ENCODE results near the gene ATP6V1E1.

ATP6V1E1 gene

GRCh38 chr22:17579535-17579981 is 49.0 kb downstream of the ATP6V1E1 start:
- Histone ChIP-seq H3K27me3 (replicated peaks; ENCODE audit: control insufficient read depth, insufficient read depth, low read length) (no peaks in the 10 kb centered on the region), H3K36me3 (ENCODE audit: control insufficient read depth, insufficient read depth, low read length) (no peaks in the 10 kb centered on the region), H3K4me3 (replicated peaks; ENCODE audit: low read depth, low read length) (no peak overlapping the region)
- no peak for DNase-seq (ENCODE audit: extremely low read depth, insufficient read length)
- no peak for TF ChIP-seq CTCF (IDR thresholded peaks at IDR 0.05; ENCODE audit: insufficient read depth, low read length, poor library complexity, severe bottlenecking)

GRCh38 chr22:17578136-17578754 is 50.3 kb downstream of the ATP6V1E1 start:
- H3K36me3 ChIP-seq (ENCODE audit: control insufficient read depth, insufficient read depth, low read length), result no peaks in the 10 kb centered on the region
- no peak overlapping the region for H3K4me3 ChIP-seq (replicated peaks; ENCODE audit: low read depth, low read length)
- TF ChIP-seq CTCF (IDR thresholded peaks at IDR 0.05; ENCODE audit: insufficient read depth, low read length, poor library complexity, severe bottlenecking), result no peak
- DNase-seq (ENCODE audit: extremely low read depth, insufficient read length), result no peak
- no peaks in the 10 kb centered on the region for H3K27me3 ChIP-seq (replicated peaks; ENCODE audit: control insufficient read depth, insufficient read depth, low read length)

- H3K27me3 ChIP-seq (replicated peaks; ENCODE audit: control insufficient read depth, insufficient read depth, low read length), result no peaks in the 10 kb centered on the region
- no peak for DNase-seq (ENCODE audit: extremely low read depth, insufficient read length)
- TF ChIP-seq CTCF (IDR thresholded peaks at IDR 0.05; ENCODE audit: insufficient read depth, low read length, poor library complexity, severe bottlenecking), result no peak
- no peaks in the 10 kb centered on the region for H3K36me3 ChIP-seq (ENCODE audit: control insufficient read depth, insufficient read depth, low read length)
- no peak overlapping the region for H3K4me3 ChIP-seq (replicated peaks; ENCODE audit: low read depth, low read length)
These were observed 52.1 kb downstream of the ATP6V1E1 start for GRCh38 chr22:17576470-17576869.

DNA sequence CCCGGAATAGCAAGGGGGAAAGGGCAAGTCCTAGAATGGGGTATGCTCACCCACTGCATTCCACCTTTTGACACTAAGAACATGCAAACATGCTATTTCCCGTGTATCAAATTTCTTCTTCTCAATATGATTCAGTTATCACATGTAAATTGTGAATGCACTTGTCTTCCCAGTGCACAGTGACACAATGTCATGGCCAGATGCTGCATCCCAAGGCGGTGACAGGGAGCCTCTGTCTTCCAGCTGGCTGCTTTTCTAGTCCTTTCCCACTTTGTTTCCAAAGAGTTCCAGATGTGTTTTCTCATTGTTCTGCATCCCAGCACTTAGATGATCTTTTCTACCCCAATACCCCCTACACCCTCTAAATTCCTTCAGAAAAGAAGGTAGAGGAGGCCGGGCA is 52.9 kb downstream of the ATP6V1E1 start:
- Histone ChIP-seq H3K27me3 (replicated peaks; ENCODE audit: control insufficient read depth, insufficient read depth, low read length) (no peaks in the 10 kb centered on the region; the same call in 1 of the 2 replicates), H3K36me3 (ENCODE audit: control insufficient read depth, insufficient read depth, low read length) (no peaks in the 10 kb centered on the region), H3K4me3 (replicated peaks; ENCODE audit: low read depth, low read length) (no peak overlapping the region)
- TF ChIP-seq CTCF (IDR thresholded peaks at IDR 0.05; ENCODE audit: insufficient read depth, low read length, poor library complexity, severe bottlenecking), result no peak
- no peak for DNase-seq (ENCODE audit: extremely low read depth, insufficient read length)

DNA sequence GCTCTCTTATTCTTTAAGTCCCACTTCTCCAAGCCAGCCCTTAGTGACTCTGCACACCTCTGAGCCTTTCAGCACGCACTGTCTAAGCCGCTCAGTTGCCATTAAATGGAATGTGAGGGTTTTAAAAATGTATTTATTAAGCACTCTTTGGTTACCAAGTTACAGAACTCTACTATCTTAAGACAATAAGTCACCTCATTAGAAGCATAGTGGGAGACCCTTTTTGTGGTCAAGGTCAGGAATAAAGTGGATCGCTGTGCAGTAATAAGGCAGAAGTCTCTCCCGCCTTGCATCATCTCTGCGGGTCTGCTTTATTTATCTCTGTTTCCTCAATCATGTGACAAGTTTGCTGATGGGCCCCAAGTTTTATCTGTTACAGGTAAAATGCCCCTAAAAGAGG is 53.4 kb downstream of the ATP6V1E1 start:
- no peak for DNase-seq (ENCODE audit: extremely low read depth, insufficient read length)
- no peak for TF ChIP-seq CTCF (IDR thresholded peaks at IDR 0.05; ENCODE audit: insufficient read depth, low read length, poor library complexity, severe bottlenecking)
- no peak overlapping the region for H3K4me3 ChIP-seq (replicated peaks; ENCODE audit: low read depth, low read length)
- H3K27me3 ChIP-seq (replicated peaks; ENCODE audit: control insufficient read depth, insufficient read depth, low read length), result no peaks in the 10 kb centered on the region; the same call in none of the 2 replicates
- H3K36me3 ChIP-seq (ENCODE audit: control insufficient read depth, insufficient read depth, low read length), result no peaks in the 10 kb centered on the region

All from GM06990 (cell line).